Stimulated activated CD8-positive, alpha-beta memory T cell treated with anti-CD3 and anti-CD28 coated beads, Interleukin-4, amount 100 ng/mL, for 24 hours (primary cell): ENCODE results near the gene YOD1.
"Not testable (repeated sequence)": the region's sequence is repeated elsewhere in the genome, so short reads cannot be mapped to it uniquely, and the experiment has no call there.

ENCODE experiments used
- DNase-seq: peaks from one replicate; pipeline ENCODE4 v3.0.0-alpha.2; 2020; ENCODE audit warnings: low read depth

The YOD1 gene

DNA sequence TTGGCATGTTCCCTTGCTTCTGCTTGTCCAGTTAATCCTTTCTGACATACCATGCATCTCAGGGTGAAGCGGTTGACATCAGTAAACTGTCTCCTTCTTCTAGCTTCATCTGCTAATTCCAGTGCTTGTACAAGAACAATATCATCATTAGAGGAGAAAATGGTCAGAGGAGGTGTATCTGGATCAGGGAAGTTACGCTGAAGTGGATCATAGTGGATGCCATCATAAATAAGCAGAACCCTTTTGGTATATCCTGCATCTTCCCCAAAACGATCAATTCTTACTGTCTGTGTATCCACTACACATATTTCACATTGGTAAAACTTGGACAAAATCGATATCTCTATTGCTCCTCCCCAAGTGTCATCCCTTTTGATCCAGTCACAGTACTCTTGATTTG is 2.0 kb downstream of the YOD1 start:
- DNase-seq: no peak

DNA sequence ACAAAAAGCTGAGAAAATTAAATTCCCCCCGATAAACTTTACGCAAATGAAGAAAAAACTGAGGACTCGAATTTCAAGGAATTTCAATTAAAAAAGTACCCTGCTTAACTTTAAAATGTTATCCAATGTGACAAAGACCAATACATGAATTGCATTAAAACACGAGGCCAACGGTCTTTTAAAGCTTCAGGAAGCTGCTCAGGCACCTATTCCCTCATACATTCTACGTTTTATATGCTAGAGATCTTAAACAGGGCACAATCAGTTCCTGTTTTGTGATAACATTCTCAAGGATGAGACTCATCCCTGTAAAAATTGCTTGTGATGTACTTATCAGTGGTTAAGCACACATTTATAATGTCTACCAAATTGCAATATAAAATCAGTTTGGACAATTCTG is 3.0 kb downstream of the YOD1 start:
- DNase-seq: no peak

DNA sequence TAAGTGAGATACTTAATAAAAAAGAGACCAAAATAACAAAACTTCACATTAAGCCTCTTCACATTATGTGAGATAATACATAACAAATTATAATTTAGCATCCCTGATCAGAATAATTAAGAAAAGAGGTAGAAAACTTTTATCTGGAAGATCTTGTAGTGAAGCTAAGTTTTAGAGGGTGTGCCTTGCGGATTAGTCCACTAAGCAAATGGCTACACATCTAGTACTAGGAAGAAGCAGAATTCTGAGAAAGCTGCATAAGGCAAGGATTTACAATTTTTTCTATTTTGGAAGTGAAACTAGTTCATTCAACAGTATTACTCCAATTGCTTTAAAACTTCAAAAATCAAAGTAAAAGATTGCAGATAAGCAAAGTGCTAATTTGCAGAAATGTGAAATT is 3.5 kb downstream of the YOD1 start:
- no peak for DNase-seq

DNA sequence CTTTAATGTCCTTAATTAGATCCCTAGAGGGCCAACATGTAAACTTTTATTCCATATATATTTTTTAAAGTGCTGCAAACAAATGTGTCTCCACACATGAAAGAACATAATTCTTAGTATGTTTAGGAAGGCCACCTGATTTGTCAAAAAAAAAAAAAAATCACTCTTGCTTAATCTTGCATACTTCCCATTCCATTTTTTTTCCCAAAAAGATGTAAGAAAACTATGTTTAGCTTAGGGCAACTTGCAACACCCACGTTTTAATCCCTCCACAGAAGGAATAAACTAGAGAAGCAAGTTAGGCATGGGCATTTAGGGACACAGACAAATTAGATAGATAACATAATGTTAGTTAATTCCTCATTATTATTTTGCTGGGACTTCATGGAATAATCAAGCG is 5.6 kb downstream of the YOD1 start:
- no peak for DNase-seq

DNA sequence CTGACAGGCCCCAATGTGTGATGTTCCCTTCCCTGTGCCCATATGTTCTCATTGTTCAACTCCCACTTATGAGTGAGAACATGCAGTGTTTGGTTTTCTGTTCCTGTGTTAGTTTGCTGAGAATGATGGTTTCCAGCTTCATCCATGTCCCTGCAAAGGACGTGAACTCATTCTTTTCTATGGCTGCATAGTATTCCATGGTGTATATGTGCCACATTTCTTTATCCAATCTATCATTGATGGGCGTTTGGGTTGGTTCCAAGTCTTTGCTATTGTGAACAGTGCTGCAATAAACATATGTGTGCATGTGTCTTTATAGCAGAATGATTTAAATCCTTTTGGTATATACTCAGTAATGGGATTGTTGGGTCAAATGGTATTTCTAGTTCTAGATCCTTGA is 9.6 kb downstream of the YOD1 start:
- not testable (repeated sequence) for DNase-seq

DNA sequence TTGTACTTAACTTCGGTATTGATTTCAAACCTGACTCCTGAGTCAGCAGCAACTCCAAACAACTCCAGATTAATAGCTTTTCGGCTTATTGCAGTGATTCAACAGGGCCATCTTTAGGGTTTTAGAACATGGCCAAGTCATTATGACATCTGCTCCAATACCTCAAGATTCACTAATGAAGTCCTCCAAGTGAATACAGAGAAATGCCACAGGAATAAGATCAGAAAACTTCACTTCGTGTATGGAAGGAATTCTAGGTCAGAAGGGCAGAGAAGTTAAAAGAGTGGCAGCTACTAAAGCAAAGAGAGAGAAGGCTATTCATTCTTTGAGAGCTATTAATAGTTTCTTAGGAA is 10.9 kb downstream of the YOD1 start:
- no peak for DNase-seq

DNA sequence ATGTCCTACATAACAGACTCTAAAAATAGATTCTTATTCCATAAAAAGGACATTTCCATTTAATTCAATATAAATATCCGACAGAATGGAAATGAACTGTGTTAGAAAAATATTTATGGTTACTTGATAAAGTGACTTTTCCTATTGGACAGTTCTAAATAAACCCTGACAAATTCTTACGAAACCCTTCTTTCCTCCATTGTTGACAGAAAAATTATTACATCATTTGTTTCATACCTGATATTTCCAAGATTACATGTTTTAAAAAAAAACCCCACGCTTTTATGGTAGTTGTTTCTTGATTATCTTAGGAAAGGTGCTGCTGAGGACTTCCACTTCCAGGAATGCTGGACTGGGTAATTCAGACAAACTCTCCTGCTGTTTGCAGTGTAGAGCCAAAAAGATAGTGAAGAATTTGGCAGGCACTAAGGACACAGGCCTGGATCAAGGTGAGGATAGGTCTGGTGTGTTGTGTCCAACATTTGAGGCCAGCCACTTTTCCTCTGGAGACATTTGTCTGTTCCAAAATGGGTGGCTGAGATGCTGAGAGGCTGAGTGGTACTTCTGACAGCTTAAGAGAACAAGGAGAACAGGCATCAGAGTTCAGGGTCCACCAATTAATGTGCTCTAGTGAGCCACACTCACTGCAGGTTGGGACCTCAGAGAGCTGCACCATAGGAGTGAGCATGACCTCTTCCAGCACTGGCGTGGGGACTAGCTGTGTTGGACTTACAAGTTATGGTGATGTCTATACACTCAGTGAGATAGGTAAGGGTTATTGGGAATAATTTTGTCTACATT is 11.4 kb downstream of the YOD1 start:
- no peak for DNase-seq

DNA sequence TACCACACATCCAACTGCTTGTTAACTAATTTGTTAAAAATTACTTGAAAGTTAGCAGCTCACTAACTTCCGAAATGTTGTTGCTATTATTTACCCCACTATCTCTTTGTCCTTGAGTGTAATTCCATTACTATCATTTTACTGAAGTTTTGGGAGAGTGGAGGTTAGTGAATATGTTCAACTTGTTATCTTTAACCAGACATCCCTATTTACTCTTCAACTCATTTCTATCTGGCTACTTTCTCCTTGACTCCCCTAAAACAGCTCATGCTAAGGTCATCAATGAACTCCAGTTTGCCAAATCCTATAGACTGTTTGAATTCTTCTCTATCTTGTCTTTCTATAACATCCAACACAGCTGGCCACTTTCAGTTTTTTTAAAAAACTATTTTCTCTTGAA is 14.1 kb downstream of the YOD1 start:
- no peak for DNase-seq

DNA sequence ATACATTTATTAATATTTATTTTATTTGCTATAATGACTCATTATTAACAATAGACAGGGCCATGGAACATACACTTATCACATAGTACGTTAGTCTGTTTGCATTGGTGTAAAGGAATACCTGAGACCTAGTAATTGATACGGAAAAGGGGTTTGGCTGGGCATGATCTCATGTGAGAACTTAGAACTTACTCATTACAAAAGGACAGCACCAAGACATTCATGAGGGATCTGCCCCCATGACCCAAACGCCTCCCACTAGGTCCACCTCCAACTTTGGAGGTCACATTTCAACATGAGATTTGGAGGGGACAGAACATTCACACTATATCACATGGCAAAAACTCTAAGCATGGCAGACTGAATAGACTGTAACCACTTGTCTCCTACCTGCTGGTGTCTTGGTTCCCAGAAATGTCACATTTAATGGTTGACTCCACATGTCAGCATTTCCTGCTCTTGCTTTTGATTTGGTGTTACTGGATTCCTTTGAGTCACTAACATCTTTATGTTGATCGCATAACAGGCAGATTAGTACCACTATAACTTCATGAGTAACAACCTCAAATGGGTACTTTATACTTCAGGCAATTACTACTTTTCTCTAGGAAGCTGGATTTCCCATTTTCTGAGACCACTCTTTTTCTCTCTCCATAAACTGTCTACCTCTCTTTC is 15.0 kb downstream of the YOD1 start:
- no peak for DNase-seq

DNA sequence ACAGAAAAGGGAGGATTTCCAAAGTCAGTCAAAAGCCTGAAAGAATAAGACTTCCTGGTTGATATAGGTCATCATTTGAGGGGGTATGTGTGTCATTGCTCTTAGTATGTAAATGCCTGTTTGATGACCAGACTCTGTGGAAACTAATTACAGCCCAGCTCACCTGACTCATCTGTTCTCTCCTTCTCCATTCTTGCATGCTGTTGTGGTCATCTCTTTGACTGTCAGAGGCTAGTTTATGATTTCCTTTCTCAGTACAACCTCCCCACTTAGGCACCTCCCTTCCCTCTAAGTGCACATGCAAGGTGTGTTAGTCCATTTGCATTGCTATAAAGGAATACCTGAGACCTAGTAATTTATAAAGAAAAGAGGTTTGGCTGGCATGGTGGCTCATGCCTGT is 16.0 kb downstream of the YOD1 start:
- no peak for DNase-seq

DNA sequence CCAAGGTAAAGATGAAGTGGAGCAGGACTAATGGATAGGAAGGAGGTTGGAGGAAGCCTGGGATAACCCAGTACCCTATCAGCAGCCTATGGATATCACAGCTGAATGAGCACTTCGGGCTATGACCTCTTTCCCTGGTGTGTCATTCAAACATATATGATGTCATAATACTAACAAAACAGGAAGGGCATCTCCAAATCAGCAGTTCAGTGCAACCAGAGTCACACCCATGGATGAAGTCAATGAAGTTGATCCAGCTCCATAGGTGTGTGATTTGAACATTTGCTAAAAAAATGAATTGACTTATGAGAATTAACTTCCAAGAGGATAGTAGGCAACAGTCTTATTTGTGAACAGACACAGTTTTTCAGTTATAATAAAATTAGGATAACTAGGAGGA is 16.8 kb downstream of the YOD1 start:
- DNase-seq: no peak

DNA sequence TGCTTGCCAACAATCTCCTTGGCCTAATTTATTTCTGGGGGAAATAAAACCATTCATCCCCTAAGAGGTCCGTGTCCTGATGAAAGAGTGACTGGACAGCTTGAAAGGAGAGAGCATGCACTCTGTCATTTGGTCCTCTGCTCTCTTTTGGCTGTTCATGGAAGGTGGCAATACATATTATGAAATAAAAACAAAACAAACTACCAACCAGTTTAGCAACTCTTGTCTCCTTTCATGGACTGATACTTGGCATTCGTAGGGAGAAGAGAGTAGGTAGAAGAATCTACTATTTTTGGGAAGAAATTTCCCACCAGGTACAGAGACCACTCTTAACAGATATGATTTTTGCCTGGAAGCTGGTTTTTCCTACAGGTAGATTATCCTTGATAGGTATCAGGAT is 17.7 kb downstream of the YOD1 start:
- no peak for DNase-seq

DNA sequence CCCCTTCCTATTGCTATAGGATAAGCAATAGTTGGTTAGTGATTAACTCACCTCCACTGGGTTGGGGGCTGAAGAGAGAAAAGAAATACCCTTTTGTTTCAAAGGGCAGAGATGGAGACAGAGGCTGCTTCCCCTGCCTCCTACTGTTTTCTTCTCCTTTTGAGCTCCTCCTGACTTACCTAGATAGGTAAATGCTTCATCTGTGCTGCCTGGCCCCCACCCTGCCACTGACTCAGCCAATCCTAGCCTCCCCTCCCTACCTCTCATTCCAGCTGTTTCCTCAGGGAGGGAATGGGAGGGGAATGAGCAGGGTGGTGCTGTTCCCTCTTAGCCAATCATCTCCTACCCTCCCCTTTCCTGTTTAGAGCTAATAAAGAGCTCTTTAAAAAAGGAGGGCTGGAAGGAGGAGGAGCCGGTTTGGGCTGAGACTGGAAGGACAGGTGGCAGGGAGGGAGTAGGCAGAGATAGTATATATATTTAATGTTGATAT is 18.4 kb downstream of the YOD1 start, which contains the start of gene C1orf116:
Gene C1orf116, minus strand, starts transcription at position 229 of the 490 bp plus-strand sequence. CDS start 5,158 bp downstream, outside the sequence.
- DNase-seq: no peak

DNA sequence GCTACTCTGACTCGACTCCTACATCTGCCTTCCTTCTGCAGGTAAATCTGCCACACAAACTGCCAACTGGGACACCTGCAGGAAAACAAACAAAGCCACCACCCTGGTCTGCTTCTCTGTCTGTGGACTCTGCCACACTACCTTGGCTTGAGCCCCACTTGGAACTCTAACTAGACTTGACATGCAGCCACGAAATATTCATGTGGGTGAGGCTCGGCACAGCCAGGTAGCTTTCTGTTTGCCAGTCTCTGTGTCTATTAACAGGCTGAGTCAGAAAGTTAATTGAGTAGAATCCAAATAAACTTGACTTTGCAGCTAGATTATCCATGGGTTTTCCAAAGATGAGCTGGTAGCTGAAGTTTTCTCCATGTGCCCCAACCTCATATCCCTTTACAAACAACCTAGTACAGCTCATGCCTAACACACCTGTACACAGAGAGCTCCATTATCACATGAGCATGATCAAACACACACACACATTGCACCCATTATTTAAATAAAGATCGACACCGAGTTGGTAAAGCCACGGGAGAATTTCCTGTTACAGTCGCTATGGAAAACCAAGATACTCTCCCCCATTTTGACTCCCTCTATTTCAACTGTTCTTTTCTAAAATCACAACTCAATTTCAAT is 19.3 kb downstream of the YOD1 start:
- no peak for DNase-seq

DNA sequence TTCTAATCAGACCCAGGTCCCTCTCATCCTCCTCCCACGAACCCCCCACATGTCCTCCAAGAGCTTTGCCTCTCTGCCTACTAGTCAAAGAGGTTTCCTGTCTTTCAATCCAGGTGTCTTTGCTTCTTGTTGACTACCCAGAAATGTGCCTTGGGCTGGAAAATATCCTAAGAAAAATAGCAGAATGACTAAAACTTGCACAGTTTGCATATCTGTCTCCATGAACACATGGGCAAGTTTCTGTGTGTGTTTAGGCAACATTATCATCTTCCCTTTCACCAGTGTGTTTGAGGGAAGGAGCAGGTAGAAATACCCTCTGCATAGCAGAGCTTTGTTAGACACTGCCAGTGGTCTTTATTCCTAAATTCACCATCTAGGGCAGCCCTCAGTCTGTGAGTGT is 20.0 kb downstream of the YOD1 start:
- no peak for DNase-seq

DNA sequence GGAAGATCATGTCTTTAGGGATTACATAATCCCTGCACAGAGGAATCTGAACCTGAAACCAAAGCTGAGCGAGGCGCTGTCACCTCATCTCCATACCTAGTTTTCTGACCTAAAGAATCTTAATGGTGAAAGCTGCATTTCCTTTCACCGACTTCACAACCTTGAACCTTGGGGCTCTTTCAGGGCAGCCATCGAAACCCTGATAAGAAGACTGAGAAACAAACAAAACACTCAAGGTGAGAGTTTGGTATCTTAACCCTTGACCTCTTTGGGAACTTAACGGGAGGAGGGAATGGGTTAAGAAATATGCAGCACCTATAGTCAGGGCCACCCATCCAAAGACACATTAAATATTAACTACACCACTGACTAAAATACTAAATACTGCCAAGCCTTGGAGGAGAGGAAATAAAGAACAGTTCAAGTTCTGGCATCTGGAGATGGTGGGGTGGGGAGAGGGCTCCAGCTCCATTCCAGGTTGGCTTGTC is 20.4 kb downstream of the YOD1 start:
- no peak for DNase-seq

DNA sequence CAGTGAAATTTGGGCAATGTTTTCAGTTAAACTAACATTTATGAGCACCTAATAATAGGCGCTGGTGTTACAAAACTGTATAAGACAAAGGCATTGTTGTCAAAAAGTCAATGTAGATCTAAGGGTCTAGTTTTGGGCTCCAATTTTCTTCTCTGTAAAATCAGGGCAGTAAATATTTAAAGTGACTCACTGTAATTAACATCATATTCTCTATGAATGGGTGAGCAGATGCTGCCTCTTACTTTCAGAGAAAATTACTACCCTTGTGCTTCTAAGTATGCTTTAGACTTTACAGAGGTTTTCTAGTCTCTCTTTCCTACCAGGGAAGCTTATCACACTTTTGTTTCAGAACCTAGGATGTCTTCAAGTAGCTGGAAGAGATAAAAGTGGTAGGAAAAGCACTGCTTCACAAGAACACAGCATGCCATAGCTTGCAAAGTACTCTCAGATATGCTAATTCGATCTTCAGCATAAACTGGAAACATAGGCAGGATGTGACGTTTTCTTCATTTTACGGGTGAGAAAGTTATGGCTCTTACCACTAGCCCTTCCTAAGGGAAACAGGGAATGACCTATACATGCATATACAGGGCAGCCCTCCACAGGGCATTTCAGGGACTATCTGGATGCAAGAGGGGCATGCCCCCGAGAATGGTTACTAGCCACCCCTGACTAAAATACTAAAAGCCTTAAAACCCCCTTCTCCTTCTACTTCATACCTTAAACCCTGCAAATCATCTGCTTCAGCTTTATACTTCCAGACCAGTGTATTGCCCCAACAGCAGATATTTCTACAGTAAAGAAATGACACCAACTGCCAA is 21.1 kb downstream of the YOD1 start:
- no peak for DNase-seq

DNA sequence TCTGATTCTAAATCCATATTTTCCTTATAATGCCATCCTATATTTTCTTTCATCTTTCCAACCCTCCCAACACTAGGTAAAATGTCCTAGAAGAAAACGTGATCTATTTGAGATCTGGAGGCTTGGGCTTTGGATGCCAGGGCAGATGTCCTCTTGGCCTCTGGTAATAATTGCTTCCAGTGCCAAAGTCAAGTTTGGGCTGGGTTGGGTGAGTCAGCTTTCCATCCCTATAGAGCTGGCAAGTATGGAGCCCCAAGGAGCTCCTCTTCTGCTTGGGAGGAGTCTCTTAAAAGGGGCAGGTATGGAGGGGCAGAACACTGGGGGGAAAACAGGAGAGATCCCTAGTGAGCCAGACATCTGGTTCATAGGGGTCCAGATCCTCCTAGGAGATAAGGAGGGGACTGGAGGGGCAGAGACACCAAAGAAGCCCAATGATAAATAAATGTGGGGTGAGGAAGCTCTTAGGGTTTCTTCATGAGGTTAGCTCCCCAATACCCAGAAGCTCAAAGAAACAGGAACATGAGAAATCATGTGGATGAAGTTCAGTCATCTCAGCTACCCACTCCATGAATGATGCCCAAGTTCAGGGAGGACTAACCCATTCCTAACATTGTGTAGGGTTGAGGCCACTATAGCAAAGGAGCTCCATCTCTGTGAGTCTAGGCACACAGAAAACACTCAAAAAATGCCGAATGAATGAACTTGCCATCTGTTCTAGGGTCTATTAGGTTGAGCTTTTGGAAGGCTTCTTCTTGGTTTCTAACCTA is 21.9 kb downstream of the YOD1 start:
- DNase-seq: no peak

DNA sequence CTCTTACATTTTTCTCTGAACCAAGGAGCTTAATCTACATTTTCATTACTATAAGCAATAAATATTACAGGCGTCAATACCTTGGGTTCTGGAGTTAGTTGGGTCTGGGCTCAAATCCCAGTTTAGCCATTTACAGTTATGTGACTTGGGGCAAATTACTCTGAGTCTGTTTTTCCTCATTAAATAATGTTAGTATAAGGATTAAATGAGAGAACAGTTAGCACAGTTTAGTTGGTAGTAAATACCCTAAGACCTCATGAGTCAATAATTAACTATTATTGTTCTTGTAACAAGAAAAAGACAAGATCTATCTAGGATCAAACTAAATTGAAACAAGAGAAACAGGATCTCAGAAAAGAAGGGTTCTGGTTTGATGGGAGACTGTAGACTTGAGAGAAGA is 23.1 kb downstream of the YOD1 start:
- DNase-seq: no peak

DNA sequence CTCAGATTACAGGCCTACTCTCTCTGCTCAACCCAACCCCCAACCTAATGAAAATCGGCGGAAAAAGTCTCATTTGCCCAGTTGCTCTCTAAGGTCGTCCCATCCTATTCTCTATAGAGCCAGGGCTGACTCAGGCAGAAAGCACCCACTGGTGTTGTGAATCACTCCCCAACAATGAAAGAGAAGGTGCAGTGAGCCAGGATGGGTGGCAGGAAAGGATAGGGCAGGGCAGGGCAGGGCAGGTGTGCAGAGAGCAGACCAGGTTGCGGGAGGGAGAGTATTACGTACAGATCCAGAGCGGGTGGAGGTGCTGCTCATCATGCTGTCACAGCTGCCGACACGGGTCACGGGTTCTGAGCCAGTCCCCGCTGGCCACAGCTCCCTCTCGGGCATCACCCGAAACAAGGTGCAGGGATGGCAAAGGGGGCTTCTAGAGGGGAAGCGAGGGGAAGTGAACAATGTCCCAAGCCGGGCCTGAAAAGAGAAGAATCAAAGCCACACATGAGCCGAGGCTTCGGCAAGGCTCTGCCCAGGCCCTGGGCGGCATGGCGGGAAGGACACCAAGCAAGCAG is 23.7 kb downstream of the YOD1 start:
- no peak for DNase-seq

DNA sequence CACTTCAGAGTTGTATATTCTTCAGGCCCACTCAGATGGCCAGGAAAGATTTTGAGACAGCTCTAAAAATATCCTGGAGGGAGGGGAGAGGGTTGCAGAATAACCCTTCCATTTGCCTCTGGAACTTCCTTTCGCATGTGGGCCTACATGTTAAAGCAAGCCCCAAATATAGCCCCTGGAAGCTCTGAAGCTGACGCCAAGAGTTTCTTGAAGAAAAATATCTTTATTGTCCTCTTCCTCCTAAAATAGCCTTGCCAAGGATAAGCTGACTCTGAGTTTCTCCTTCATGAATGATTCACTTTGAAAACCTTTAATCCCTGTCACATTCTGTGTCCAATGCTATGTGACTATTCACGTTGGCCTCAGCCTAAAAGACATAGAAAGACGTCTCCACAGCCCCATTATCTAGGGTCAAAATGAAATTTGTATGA is 24.9 kb downstream of the YOD1 start:
- no peak for DNase-seq
